GM12872 (cell line): ENCODE measurements around the gene TAS2R1.

Source experiments
- TF ChIP-seq, protein P1 (sequence below): IDR thresholded peaks from 3 replicates; pipeline ENCODE4 v1.5.1; 2011; ENCODE audit warnings: low read depth, mild to moderate bottlenecking, low read length, moderate library complexity; ENCODE audit not compliant: insufficient read depth

Gene TAS2R1

DNA sequence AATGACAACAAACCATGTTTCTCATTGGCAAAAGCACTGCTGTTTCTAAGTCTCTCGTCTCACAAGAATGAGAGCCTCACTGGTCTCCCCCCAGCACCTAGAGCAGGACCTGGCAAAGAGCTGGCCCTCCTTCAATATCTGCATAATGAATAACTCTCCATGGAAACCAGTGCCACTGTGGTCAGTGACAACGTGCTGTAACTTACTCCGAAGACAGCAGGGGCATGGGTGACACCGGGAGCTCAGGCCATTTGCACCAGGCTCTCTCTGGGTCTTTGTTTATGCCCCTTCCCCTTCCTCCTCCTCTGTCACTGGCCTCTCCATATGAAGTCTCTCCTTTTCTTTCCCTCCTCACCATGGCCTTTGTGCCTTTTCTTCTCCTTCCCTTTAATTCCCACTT is 33.3 kb downstream of the TAS2R1 start:
- TF ChIP-seq, protein P1, sequence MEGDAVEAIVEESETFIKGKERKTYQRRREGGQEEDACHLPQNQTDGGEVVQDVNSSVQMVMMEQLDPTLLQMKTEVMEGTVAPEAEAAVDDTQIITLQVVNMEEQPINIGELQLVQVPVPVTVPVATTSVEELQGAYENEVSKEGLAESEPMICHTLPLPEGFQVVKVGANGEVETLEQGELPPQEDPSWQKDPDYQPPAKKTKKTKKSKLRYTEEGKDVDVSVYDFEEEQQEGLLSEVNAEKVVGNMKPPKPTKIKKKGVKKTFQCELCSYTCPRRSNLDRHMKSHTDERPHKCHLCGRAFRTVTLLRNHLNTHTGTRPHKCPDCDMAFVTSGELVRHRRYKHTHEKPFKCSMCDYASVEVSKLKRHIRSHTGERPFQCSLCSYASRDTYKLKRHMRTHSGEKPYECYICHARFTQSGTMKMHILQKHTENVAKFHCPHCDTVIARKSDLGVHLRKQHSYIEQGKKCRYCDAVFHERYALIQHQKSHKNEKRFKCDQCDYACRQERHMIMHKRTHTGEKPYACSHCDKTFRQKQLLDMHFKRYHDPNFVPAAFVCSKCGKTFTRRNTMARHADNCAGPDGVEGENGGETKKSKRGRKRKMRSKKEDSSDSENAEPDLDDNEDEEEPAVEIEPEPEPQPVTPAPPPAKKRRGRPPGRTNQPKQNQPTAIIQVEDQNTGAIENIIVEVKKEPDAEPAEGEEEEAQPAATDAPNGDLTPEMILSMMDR, result no peak

DNA sequence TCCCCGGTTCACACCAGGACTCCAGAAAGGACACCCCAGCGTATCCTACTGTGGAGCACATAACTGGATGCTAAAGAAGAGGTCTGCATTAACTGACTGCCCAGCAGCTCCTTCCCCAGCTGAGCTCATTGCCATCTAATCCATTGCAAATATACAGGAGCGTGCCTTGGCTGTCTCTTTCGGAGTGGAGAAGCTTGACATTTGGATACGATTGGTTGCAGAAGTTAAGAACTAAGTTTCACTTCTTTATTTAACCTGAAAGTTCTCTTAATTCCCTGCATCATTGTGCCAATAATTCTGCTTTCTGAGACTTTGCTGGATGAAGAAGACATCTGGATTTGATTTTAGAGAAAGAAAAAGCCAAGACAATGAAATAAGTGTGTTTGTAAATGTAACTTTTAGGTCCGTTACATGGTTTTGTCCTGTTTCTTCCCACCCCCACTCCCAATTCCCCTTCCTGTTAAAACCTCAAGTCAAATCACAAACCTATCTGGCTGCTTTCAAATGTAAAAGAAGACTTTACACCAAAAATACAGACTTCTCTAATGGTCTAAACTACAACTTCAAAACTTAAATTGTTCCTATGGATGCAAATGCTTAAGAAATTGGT is 33.9 kb downstream of the TAS2R1 start:
- TF ChIP-seq, protein P1, result no peak

- TF ChIP-seq, protein P1, result no peak
Observed at GRCh38 chr5:9594913-9595312, 35.2 kb downstream of the TAS2R1 start.

DNA sequence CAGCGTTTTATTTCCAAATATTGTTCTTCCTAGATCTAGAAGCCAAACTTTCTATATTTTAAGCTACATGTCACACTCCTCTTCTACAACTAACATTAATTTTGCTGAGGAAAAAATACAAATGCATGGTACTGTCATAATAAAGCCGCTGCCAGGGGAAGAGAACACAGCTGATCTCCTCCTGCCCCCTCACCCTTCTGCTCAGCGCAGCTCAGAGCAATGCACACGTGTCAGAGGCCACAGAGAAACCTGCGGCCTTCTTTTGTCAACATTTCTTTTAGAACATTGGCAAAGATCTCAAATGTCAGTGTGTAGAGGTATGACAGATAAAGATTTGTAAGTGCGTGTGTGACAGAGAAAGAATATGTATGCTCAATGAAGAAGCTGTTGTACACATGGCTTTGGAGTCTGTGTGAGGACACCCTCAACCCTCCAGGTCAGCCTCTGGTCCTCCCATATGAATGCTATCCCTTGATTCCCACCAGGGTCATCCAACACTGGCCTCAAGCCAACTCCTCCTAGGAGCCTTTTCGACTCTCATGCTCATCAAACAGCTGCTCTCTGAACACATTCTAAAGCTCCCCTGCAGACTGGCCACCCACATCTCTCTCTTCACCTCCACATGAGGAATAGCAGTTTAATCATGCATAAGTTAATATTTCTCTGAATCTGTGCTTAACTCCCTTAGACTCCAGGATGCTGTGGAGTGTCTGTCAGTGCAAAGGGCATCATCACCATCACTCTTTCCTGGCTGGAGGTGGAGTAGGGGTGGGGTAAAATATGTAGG is 40.9 kb downstream of the TAS2R1 start:
- TF ChIP-seq, protein P1, result no peak

- TF ChIP-seq, protein P1, result no peak
Observed at GRCh38 chr5:9588254-9588653, 41.9 kb downstream of the TAS2R1 start.

DNA sequence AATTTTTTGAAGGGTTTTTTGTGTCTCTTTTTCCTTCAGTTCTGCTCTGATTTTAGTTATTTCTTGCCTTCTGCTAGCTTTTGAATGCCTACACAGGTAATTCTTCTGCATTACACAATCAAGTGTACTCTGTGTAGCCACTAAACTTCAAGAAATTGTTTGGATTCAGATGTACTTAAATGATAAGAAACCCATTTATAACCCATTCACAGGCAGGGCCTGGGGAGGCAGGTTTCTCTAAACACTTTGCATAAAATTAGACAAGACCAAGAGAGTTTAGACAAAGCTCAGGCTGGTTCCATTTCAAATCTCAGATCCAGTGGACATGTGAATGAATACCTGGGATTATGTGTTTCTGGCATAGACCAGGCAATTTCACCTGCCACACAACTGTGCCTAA is 43.0 kb downstream of the TAS2R1 start:
- TF ChIP-seq, protein P1, result no peak

- TF ChIP-seq, protein P1, result no peak
Observed at GRCh38 chr5:9582406-9582805, 47.7 kb downstream of the TAS2R1 start.
